Thyroid gland (tissue), 4 donors: ENCODE data around the gene ANK3.

Source experiments
- CTCF ChIP-seq, 6 experiments: fragments of 200-600 bp in 3 of 6; fragments of 450-650 bp in 3 of 6; sonication (generic) in 3 of 6; IDR thresholded peaks; one replicate each; pipeline ENCODE4 v1.5.1; 2016 to 2019; ENCODE audit warnings: antibody characterized with exemption in 6 of 6, mild to moderate bottlenecking in 2 of 6, inconsistent platforms in 1 of 6, moderate library complexity in 1 of 6
- POLR2A ChIP-seq, 2 donors: fragments of 450-650 bp; IDR thresholded peaks; one replicate each; pipeline ENCODE4 v1.6.1; 2017; ENCODE audit warnings: antibody characterized with exemption in 2 of 2, mild to moderate bottlenecking in 2 of 2, moderate library complexity in 1 of 2

GRCh38 chr10:60394446-60394845 lies 4.8 kb upstream of the ANK3 start:
- TF ChIP-seq POLR2A (IDR thresholded peaks at IDR 0.05) = no peak
- TF ChIP-seq CTCF (IDR thresholded peaks at IDR 0.05) = no peak
